ENCODE measurements around the gene ALAD. TPM values are rescaled to one million over a fixed set of nuclear protein-coding genes. Genes with fewer than 3 reads are reported as not detected.

ALAD gene
- total and polyA plus RNA-seq, 9 of the 15 experiments (the other 6 are each of a cell fraction or from before 2014, with no cell fraction given): 1.3 to 12.7 (median 6.8) TPM

DNA sequence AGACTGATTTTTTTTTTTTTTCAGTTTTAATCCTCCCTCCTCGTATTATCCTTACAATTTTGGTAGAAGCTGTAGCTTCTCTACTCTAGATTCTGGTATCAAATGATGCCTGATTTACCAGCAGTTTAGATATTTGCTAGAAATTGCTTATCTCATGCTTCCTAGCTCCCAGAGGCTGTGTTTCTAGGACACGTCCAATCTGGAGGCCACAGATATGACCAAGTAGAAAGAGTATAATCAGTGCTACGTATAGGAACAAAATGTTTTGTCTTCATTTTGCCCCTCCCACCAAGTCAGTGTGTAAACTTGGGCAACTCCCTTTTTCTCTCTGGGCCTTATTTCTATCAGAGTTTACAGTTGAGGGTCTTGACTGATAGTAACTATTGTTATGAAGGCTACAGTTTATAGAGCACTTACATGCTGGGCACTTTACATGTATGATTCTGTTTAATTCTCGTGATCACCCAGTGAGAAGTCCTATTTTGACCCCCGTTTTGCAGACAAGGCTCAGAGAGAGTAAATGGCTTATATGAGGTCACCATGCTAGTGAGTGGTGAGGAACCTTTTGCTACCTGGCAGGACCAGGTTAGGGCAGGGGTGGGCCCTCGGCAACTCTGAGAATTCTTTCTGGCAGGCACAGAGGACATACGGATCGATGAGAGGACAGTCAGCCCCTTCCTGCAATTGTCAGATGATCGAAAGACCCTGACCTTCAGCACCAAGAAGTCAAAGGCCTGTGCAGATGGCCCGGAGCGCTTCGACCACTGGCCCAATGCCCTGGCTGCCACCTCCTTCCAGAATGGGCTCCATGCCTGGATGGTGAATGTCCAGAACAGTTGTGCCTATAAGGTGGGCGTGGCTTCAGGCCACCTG lies 31.9 kb downstream of the ALAD start (continued):
- TF ChIP-seq, protein P1, sequence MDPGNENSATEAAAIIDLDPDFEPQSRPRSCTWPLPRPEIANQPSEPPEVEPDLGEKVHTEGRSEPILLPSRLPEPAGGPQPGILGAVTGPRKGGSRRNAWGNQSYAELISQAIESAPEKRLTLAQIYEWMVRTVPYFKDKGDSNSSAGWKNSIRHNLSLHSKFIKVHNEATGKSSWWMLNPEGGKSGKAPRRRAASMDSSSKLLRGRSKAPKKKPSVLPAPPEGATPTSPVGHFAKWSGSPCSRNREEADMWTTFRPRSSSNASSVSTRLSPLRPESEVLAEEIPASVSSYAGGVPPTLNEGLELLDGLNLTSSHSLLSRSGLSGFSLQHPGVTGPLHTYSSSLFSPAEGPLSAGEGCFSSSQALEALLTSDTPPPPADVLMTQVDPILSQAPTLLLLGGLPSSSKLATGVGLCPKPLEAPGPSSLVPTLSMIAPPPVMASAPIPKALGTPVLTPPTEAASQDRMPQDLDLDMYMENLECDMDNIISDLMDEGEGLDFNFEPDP (CRISPR knock-in tag; IDR thresholded peaks at IDR 0.05): no peak
- TF ChIP-seq ZBTB17 (CRISPR knock-in tag; IDR thresholded peaks at IDR 0.05) (no peak), SREBF1 (IDR thresholded peaks at IDR 0.05; ENCODE audit: borderline replicate concordance, low read depth, low read length) (no peak), PHB (CRISPR knock-in tag; IDR thresholded peaks at IDR 0.05) (no peak), MTA2 (IDR thresholded peaks at IDR 0.05; ENCODE audit: low read depth) (peak; percentile 94), PCBP1 (IDR thresholded peaks at IDR 0.05; ENCODE audit: low read depth, low read length, poor library complexity, severe bottlenecking) (no peak), IRF9 (tag; IDR thresholded peaks at IDR 0.05) (no peak), GATA2 (CRISPR knock-in tag; IDR thresholded peaks at IDR 0.05) (peak; percentile 86), CREB3L1 (IDR thresholded peaks at IDR 0.05; ENCODE audit: borderline replicate concordance, low read depth) (no peak), SMARCE1 (IDR thresholded peaks at IDR 0.05) (peak; percentile 93), RAD21 (CRISPR knock-in tag; conservative IDR thresholded peaks at IDR 0.05 in 1 of 2, IDR thresholded peaks at IDR 0.05 in 1 of 2) (no peak), MAFK (IDR thresholded peaks at IDR 0.05; ENCODE audit: low read length) (peak; percentile 48), SMARCB1 (IDR thresholded peaks at IDR 0.05; ENCODE audit: insufficient read length, low read depth) (no peak), CBFB (CRISPR knock-in tag; IDR thresholded peaks at IDR 0.05) (no peak), KHSRP (IDR thresholded peaks at IDR 0.05) (0 out of 2 replicates have a peak, but pooled peaks have one; percentile 48), HDAC1 (IDR thresholded peaks at IDR 0.05) (peak in 1 of 2 experiments; percentile 96; a peak in 2 of 4 replicates), ZNF644 (tag; IDR thresholded peaks at IDR 0.05; ENCODE audit: low read depth) (peak; percentile 47; the same call in 1 of the 2 replicates), ADNP (tag; IDR thresholded peaks at IDR 0.05) (no peak), FOSL1 (tag; conservative IDR thresholded peaks at IDR 0.05) (peak; percentile 76), ZNF583 (CRISPR knock-in tag; IDR thresholded peaks at IDR 0.05) (no peak)
- TF ChIP-seq, protein P2, sequence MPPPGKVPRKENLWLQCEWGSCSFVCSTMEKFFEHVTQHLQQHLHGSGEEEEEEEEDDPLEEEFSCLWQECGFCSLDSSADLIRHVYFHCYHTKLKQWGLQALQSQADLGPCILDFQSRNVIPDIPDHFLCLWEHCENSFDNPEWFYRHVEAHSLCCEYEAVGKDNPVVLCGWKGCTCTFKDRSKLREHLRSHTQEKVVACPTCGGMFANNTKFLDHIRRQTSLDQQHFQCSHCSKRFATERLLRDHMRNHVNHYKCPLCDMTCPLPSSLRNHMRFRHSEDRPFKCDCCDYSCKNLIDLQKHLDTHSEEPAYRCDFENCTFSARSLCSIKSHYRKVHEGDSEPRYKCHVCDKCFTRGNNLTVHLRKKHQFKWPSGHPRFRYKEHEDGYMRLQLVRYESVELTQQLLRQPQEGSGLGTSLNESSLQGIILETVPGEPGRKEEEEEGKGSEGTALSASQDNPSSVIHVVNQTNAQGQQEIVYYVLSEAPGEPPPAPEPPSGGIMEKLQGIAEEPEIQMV (tag; conservative IDR thresholded peaks at IDR 0.05; ENCODE audit: low read depth): no peak
- TF ChIP-seq, protein P3, sequence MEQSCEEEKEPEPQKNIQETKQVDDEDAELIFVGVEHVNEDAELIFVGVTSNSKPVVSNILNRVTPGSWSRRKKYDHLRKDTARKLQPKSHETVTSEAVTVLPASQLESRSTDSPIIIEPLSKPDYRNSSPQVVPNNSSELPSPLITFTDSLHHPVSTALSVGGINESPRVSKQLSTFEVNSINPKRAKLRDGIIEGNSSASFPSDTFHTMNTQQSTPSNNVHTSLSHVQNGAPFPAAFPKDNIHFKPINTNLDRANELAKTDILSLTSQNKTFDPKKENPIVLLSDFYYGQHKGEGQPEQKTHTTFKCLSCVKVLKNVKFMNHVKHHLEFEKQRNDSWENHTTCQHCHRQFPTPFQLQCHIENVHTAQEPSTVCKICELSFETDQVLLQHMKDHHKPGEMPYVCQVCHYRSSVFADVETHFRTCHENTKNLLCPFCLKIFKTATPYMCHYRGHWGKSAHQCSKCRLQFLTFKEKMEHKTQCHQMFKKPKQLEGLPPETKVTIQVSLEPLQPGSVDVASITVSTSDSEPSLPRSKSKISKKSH (CRISPR knock-in tag; IDR thresholded peaks at IDR 0.05): no peak
